ENCODE data around the gene OR10H4.

DNA sequence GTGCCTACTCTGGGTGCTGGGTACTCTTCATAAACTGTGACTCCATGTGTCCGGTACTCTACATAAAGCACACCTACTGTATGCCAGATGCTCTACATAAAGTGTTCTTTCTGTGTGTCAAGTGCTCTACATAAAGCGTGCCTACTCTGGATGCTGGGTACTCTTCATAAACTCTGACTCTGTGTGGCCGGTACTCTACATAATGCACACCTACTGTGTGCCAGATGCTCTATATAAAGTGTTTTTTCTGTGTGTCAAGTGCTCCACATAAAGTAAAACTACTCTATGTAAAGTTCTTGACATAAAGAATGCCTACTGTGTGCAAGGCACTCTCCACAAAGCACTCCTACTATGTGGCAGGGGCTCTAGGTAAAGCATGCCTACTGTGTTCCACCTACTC, 12.6 kb upstream of the OR10H4 start:
- TF ChIP-seq, protein P1, sequence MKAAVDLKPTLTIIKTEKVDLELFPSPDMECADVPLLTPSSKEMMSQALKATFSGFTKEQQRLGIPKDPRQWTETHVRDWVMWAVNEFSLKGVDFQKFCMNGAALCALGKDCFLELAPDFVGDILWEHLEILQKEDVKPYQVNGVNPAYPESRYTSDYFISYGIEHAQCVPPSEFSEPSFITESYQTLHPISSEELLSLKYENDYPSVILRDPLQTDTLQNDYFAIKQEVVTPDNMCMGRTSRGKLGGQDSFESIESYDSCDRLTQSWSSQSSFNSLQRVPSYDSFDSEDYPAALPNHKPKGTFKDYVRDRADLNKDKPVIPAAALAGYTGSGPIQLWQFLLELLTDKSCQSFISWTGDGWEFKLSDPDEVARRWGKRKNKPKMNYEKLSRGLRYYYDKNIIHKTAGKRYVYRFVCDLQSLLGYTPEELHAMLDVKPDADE (IDR thresholded peaks at IDR 0.05), result no peak
- TF ChIP-seq, protein P2, sequence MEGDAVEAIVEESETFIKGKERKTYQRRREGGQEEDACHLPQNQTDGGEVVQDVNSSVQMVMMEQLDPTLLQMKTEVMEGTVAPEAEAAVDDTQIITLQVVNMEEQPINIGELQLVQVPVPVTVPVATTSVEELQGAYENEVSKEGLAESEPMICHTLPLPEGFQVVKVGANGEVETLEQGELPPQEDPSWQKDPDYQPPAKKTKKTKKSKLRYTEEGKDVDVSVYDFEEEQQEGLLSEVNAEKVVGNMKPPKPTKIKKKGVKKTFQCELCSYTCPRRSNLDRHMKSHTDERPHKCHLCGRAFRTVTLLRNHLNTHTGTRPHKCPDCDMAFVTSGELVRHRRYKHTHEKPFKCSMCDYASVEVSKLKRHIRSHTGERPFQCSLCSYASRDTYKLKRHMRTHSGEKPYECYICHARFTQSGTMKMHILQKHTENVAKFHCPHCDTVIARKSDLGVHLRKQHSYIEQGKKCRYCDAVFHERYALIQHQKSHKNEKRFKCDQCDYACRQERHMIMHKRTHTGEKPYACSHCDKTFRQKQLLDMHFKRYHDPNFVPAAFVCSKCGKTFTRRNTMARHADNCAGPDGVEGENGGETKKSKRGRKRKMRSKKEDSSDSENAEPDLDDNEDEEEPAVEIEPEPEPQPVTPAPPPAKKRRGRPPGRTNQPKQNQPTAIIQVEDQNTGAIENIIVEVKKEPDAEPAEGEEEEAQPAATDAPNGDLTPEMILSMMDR (conservative IDR thresholded peaks at IDR 0.05; ENCODE audit: low read depth in 2 of 2), result no peak
